DND-41 (cell line): ENCODE results near the gene FXYD7.
"Not testable (repeated sequence)": the region's sequence is repeated elsewhere in the genome, so short reads cannot be mapped to it uniquely, and the experiment has no call there.

Experiments
- ATAC-seq: fragments of 200-7000 bp; cut with Tn5 transposase; 3 replicates; pipeline ENCODE4 v1.9.1; 2021; ENCODE audit warnings: low read depth; ENCODE audit not compliant: insufficient read depth
- DNase-seq: peaks from one replicate; pipeline ENCODE4 v3.0.0-alpha.2; 2020
- H2AFZ ChIP-seq: 2 replicates; pipeline ENCODE4 v1.6.0; 2012; ENCODE audit warnings: low read depth, low read length
- H3K27ac ChIP-seq: 2 replicates; pipeline ENCODE4 v1.5.1; 2012; ENCODE audit warnings: low read length, inconsistent platforms
- H3K27me3 ChIP-seq: fragments of 200-600 bp; sonication (generic); 2 replicates; pipeline ENCODE4 v1.6.0; 2012; ENCODE audit warnings: low read length, mild to moderate bottlenecking, inconsistent platforms; ENCODE audit not compliant: insufficient read depth, poor library complexity
- H3K36me3 ChIP-seq: 2 replicates; pipeline ENCODE4 v1.5.1; 2012; ENCODE audit warnings: low read length, inconsistent platforms; ENCODE audit not compliant: insufficient read depth
- H3K4me1 ChIP-seq: 2 replicates; pipeline ENCODE4 v1.5.1; 2012; ENCODE audit warnings: mild to moderate bottlenecking, low read length; ENCODE audit not compliant: insufficient read depth
- H3K4me2 ChIP-seq: 2 replicates; pipeline ENCODE4 v1.6.0; 2012; ENCODE audit warnings: mild to moderate bottlenecking, moderate library complexity, low read length, inconsistent platforms; ENCODE audit not compliant: insufficient read depth
- H3K4me3 ChIP-seq, 2 experiments: fragments of 200-600 bp in 1 of 2; shearing (Covaris generic) in 1 of 2; 2 replicates each; pipeline ENCODE4 v1.5.1; 2012 to 2016; ENCODE audit warnings: inconsistent platforms in 2 of 2, low read length in 2 of 2, mild to moderate bottlenecking in 2 of 2, low read depth in 1 of 2, moderate library complexity in 1 of 2
- H3K79me2 ChIP-seq: 2 replicates; pipeline ENCODE4 v1.6.0; 2012; ENCODE audit warnings: low read length, inconsistent platforms; ENCODE audit not compliant: insufficient read depth
- H3K9ac ChIP-seq: 2 replicates; pipeline ENCODE4 v1.6.0; 2012; ENCODE audit warnings: low read depth, mild to moderate bottlenecking, inconsistent platforms, low read length, moderate library complexity
- H3K9me3 ChIP-seq: 2 replicates; pipeline ENCODE4 v1.5.1; 2012; ENCODE audit warnings: low read length, moderate library complexity, mild to moderate bottlenecking, inconsistent platforms; ENCODE audit not compliant: insufficient read depth, severe bottlenecking
- H4K20me1 ChIP-seq: 2 replicates; pipeline ENCODE4 v1.6.0; 2012; ENCODE audit warnings: low read length; ENCODE audit not compliant: insufficient read depth
- CTCF ChIP-seq: IDR thresholded peaks from 2 replicates; pipeline ENCODE4 v1.5.1; 2012; ENCODE audit warnings: borderline replicate concordance, low read length, moderate library complexity, mild to moderate bottlenecking; ENCODE audit not compliant: poor library complexity, severe bottlenecking; ENCODE audit errors: extremely low read depth
- EZH2 ChIP-seq: IDR thresholded peaks from 3 replicates; pipeline ENCODE4 v1.6.1; 2012; ENCODE audit warnings: borderline replicate concordance, low read depth, mild to moderate bottlenecking, moderate library complexity, low read length, inconsistent platforms; ENCODE audit not compliant: severe bottlenecking

The FXYD7 gene

GRCh38 chr19:35127871-35128270 lies 15.2 kb upstream of the FXYD7 start:
- H3K9ac ChIP-seq = no peak overlapping the region
- no peaks in the 10 kb centered on the region for H3K9me3 ChIP-seq
- no peaks in the 10 kb centered on the region for H4K20me1 ChIP-seq
- H3K4me1 ChIP-seq = no peaks in the 10 kb centered on the region
- no peak for TF ChIP-seq CTCF
- no peak for TF ChIP-seq EZH2
- no peak for ATAC-seq
- no peaks in the 10 kb centered on the region for H3K36me3 ChIP-seq
- no peaks in the 10 kb centered on the region for H3K79me2 ChIP-seq
- H3K27ac ChIP-seq = no peak overlapping the region
- no peak overlapping the region for H3K4me3 ChIP-seq
- H3K27me3 ChIP-seq = no peaks in the 10 kb centered on the region
- no peak overlapping the region for H2AFZ ChIP-seq
- H3K4me2 ChIP-seq = no peak overlapping the region
- DNase-seq = no peak

DNA sequence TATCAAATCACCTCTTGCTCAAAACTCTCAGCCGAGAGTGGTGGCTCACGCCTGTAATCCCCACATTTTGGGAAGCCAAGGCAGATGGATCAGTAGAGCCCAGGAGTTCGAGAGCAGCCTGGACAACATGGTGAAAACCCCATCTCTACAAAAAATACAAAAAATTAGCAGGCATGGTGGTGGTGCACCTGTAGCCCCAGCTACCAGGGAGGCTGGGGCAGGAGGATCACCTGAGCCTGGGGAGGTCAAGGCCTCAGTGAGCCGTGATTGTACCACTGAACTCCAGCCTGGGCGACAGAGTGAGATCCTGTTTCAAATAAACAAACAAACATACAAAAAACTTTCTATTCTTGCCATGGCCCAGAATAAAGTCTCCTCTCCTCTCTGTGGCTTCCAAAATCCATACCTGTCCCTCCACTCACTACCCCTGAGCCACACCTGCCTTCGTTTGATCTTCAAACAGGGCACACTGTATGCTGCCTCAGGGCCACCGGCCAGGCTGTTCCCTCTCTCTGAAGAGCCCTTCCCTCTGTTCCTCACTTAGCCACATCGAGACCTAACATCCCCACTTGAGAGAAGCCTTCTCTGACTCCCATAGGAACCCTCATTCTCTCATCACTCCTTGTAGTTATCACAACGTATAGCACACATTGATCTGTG lies 14.5 kb upstream of the FXYD7 start:
- Histone ChIP-seq H3K4me1 (no peaks in the 10 kb centered on the region), H4K20me1 (no peaks in the 10 kb centered on the region), H3K36me3 (no peaks in the 10 kb centered on the region), H2AFZ (no peak overlapping the region), H3K9ac (no peak overlapping the region), H3K4me2 (no peak overlapping the region), H3K79me2 (no peaks in the 10 kb centered on the region), H3K27me3 (no peaks in the 10 kb centered on the region), H3K9me3 (no peaks in the 10 kb centered on the region), H3K27ac (no peak overlapping the region), H3K4me3 (no peak overlapping the region)
- DNase-seq = no peak
- no peak for TF ChIP-seq CTCF
- ATAC-seq = no peak

DNA sequence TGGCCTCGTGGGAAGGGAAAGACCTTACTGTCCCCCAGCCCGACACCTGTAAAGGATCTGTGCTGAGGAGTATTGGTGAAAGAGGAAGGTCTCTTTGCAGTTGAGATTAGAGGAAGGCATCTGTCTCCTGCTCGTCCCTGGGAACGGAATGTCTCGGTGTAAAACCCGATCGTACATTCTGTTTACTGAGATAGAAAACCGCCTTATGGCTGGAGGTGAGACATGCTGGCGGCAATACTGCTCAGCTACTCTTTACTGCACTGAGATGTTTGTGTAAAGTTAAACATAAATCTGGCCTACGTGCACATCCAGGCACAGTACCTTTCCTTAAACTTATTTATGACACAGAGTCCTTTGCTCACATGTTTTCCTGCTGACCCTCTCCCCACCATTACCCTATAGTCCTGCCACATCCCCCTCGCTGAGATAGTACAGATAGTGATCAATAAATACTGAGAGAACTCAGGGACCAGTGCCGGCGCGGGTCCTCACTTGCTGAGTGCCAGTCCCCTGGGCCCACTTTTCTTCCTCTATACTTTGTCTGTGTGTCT lies 13.3 kb upstream of the FXYD7 start:
- DNase-seq, ATAC-seq, H3K79me2 ChIP-seq, H3K9me3 ChIP-seq, H3K36me3 ChIP-seq, H3K9ac ChIP-seq, H3K4me2 ChIP-seq, H3K4me1 ChIP-seq, H3K27ac ChIP-seq, H2AFZ ChIP-seq, H4K20me1 ChIP-seq, H3K4me3 ChIP-seq, H3K27me3 ChIP-seq: not testable (repeated sequence)

GRCh38 chr19:35130761-35131720 lies 12.0 kb upstream of the FXYD7 start:
- Histone ChIP-seq H2AFZ (no peak overlapping the region), H3K79me2 (no peaks in the 10 kb centered on the region), H3K4me3 (no peak overlapping the region), H3K27ac (no peak overlapping the region), H3K4me2 (no peak overlapping the region), H3K9me3 (no peaks in the 10 kb centered on the region), H3K36me3 (no peaks in the 10 kb centered on the region), H4K20me1 (no peaks in the 10 kb centered on the region), H3K27me3 (no peaks in the 10 kb centered on the region), H3K4me1 (no peaks in the 10 kb centered on the region), H3K9ac (no peak overlapping the region)
- no peak for DNase-seq
- no peak for ATAC-seq
- no peak for TF ChIP-seq CTCF
